Stimulated activated CD4-positive, alpha-beta T cell treated with anti-CD3 and anti-CD28 coated beads, Interleukin-4, amount 100 ng/mL, for 4 hours (primary cell): Measurements from ENCODE around the gene CD2.

Experiments
- DNase-seq, 2 experiments: peaks; one replicate each; pipeline ENCODE4 v3.0.0-alpha.2; 2020

Gene CD2

DNA sequence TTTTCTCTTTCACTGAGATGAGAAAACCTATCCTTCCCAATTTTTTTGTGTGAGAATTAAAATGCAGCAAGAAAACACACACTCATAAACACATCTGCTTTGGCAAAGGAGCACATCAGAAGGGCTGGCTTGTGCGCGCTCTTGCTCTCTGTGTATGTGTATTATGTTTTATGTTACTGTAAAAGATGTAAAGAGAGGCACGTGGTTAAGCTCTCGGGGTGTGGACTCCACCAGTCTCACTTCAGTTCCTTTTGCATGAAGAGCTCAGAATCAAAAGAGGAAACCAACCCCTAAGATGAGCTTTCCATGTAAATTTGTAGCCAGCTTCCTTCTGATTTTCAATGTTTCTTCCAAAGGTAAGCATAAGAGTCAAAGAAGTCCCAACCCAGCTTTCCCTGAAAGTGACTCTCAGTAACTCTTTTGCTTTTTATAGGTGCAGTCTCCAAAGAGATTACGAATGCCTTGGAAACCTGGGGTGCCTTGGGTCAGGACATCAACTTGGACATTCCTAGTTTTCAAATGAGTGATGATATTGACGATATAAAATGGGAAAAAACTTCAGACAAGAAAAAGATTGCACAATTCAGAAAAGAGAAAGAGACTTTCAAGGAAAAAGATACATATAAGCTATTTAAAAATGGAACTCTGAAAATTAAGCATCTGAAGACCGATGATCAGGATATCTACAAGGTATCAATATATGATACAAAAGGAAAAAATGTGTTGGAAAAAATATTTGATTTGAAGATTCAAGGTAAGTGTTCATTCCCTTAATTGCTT, at the start of gene CD2:
Gene CD2, plus strand, starts transcription at position 233 of the 780 bp plus-strand sequence. Its CDS starts 63 bp downstream, at position 296.
- peak in 1 of 2 experiments; percentile 63 for DNase-seq

- DNase-seq = no peak
These were observed 48.1 kb upstream of the CD2 start for GRCh38 chr1:116706123-116706522.

GRCh38 chr1:116706841-116707240, 47.4 kb upstream of the CD2 start:
- DNase-seq = no peak

DNA sequence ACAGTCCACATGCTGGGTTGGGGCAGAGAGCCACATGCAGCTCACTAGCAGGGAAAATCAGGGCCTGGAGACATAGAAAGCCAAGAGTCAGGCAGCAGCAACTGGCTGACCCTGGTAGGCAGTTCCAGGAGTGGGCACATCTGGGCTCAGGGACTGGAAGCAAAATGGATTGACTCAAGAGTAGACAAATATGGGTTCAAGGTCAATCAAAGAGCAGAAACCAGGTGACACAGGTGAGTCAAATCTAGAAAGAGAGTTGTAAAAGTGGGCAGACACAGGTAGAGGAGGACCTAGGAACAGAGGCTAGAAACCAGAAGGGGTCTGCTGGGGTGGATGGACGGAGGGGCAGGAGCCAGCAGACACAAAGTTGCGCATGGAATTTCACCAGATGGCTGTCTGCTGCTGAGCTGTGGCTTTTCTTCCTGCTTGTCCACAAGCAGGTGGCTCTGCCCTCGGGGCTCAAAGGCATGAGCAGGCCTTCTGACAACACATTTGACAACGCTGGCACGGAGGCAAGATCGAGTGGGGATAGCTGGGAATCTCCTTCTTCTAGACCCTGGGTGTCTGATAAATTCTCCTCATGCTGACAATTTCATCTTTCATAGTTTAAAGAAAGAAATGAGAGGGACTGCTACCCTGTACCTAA, 45.9 kb upstream of the CD2 start:
- DNase-seq = no peak

- no peak for DNase-seq
These were observed 44.5 kb upstream of the CD2 start for GRCh38 chr1:116709666-116710167.

- no peak for DNase-seq
These were observed 43.6 kb upstream of the CD2 start for GRCh38 chr1:116710420-116711262.

GRCh38 chr1:116711263-116711840, 42.9 kb upstream of the CD2 start:
- DNase-seq = peak in 1 of 2 experiments; percentile 41

GRCh38 chr1:116712510-116712909, 41.7 kb upstream of the CD2 start:
- no peak for DNase-seq

DNA sequence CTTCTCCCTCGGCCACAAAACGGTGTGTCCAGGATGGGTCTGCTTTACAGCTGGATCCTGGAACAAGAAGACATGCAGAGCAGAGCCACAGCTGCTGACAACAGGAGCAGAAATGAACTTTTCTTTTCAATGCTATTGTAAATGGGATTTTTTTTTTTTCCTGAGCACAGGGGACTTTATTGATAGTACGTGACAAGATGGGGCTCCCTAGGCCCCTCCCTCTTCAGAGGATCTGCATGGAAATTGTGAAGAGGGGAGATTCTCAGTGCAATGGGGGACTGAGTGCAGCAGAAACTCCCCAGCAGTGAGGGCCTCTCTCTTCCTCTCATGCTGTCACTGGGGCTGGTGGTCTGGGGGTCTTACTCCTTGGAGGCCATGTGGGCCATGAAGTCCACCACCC, 40.8 kb upstream of the CD2 start:
- no peak for DNase-seq

DNA sequence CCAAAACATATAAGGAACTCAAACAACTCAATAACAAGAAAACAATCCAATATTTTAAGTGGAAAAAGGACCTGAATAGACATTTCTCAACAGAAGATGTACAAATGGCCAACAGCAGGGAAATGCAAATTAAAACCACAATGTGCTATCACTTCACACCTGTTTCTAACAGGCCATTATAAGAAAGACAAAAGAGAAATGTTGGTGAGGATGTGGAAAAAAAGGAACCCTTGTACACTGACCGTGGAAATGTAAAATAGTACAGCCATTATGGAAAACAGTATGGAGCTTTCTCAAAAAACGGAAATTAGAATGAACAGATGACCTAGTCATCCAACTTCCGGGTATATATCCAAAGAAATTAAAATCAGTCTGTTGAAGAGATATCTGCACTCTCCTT, 37.8 kb upstream of the CD2 start:
- DNase-seq = no peak

GRCh38 chr1:116717318-116717717, 36.9 kb upstream of the CD2 start:
- DNase-seq = no peak

GRCh38 chr1:116720364-116721038, 33.7 kb upstream of the CD2 start:
- DNase-seq = no peak

GRCh38 chr1:116721039-116721405, 33.2 kb upstream of the CD2 start:
- no peak for DNase-seq

- no peak for DNase-seq
These were observed 32.7 kb upstream of the CD2 start for GRCh38 chr1:116721451-116722007.

DNA sequence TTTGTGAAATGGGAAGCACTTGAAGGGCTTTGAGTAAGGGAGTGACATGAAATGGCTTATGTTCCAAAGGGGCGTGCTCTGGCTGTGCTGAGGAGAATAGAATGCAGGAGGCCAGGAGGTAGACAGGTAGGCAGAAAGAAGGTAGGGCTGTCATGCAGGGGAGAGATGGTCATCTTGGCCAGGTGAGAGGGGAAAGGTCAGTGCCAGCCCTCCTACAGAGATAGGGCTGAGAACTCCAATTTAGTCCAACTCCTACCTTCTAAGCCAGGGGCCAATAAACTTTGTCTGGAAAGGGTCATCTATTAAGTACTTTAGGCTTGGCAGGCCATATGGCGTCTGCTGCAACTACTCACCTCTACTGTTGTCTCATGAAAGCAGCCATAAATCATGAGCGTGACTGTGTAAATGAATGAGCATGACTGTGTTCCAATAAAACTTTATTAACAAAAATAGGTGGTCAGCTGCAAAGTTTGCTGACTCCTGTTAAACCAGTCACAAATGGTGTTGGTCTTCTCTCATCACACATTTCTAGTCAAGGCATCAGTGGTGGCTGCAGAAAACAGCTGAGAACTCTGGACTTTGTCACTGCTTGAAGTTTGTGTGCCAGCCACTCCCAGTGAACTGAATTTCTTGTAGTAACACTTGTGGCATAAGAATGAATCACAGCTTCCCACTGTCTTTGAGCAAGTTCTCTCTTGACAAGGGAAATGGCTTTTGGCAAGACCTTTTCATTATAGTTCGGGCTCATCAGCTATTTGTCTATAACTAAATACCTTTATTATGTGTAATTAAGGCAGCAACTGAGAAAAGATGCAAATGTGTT, 32.0 kb upstream of the CD2 start:
- no peak for DNase-seq

DNA sequence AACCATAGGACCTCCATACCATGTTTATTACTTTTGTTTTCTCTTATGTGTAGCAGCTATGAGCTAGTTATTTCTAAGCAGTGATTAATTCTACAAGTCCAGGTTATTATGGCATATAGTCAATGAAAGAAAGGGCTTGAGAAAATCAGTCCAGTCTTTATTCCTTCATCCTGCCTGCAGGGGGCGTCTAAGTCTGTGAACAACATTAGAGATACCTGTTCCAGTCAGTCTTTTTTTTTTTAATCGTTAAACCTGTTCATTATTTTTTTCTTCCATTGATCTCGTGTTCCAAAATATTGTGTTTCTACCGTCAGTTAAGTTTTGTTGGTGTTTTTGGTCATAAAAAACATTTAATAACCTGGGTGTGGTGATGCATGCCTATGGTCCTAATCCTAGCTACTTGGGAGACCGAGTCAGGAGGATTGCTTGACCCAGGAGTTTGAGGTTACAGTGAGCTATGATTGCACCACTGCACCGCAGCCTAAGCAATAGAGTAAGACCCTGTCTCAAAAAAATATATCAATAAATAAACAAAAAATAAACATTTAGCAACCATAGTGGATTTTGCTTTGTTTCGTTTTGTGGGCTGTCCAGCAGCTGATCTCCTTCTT, 29.4 kb upstream of the CD2 start:
- DNase-seq = peak; percentile 67 to 76

- no peak for DNase-seq
These were observed 28.4 kb upstream of the CD2 start for GRCh38 chr1:116725798-116726197.

DNA sequence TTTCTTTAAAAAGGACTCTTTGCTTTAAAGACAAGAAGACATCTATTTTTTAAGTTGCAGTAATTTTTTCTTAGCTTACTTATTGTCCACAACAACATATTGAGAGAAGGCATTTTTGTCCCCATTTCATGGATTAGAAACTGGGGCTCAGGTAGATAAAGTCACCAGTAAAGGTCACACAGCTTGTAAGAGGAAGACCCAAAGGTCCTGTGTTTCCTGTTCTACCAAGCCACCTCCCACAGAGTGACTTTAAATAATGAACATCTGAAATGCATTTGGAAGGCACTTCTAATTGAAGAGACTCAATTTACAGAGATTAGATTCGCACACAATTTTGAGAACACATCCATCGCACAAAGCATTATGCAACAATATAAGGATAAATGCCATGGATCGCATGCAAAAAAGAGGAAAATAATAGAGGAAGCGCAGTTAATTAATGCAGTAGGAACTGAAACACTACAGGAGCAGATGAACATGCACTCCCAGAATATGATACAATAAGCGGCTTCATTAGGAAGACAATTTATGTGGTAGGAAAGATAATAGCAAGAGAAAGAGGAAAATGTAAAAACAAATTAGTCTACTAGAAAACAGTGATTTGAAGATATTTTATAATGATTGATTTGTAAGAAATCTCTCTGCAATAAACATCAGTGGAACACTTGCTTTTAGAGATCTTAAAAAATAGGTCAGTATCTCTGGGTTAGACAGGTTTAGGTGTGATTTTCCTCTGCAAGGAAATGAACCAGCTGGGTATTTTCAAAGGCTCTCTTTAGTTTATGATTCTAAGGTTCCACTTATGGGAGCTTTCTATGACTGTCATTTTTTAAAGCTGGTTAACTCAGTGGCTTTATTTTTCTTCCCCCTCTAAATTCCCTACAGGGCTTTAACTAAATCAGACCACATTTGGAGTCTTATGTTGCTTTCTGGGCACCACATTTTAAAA, 27.1 kb upstream of the CD2 start:
- no peak for DNase-seq

DNA sequence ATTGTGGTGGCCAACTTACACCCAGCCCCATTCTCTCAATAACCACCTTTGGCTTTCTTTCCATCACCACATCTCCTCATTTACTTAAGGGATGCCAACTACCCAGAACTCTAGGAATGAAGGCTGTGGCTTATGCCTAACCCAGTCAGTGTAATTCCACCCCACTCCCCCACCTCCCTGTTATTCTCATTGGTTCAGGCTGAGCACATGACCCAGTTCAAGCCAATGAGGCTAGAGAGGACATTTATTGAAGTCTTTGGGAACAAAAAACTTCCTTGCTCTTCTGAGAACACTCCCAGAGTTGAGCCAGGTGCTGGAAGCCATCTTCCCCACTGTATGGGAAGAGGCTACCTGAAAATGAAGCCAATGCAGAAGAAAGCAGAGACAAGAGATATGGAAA, 22.8 kb upstream of the CD2 start:
- no peak for DNase-seq

- no peak for DNase-seq
These were observed 21.5 kb upstream of the CD2 start for GRCh38 chr1:116732726-116733125.
